ENCODE measurements around the gene CPXM2.

GRCh38 chr10:123742751-123743440, 148.7 kb downstream of the CPXM2 start:
- no peak for TF ChIP-seq POLR2A (IDR thresholded peaks at IDR 0.05; ENCODE audit: low read length)
- TF ChIP-seq, protein P1, sequence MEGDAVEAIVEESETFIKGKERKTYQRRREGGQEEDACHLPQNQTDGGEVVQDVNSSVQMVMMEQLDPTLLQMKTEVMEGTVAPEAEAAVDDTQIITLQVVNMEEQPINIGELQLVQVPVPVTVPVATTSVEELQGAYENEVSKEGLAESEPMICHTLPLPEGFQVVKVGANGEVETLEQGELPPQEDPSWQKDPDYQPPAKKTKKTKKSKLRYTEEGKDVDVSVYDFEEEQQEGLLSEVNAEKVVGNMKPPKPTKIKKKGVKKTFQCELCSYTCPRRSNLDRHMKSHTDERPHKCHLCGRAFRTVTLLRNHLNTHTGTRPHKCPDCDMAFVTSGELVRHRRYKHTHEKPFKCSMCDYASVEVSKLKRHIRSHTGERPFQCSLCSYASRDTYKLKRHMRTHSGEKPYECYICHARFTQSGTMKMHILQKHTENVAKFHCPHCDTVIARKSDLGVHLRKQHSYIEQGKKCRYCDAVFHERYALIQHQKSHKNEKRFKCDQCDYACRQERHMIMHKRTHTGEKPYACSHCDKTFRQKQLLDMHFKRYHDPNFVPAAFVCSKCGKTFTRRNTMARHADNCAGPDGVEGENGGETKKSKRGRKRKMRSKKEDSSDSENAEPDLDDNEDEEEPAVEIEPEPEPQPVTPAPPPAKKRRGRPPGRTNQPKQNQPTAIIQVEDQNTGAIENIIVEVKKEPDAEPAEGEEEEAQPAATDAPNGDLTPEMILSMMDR (IDR thresholded peaks at IDR 0.05), result no peak
- TF ChIP-seq, protein P2, sequence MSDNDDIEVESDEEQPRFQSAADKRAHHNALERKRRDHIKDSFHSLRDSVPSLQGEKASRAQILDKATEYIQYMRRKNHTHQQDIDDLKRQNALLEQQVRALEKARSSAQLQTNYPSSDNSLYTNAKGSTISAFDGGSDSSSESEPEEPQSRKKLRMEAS (IDR thresholded peaks at IDR 0.05), result no peak
- TF ChIP-seq, protein P3, sequence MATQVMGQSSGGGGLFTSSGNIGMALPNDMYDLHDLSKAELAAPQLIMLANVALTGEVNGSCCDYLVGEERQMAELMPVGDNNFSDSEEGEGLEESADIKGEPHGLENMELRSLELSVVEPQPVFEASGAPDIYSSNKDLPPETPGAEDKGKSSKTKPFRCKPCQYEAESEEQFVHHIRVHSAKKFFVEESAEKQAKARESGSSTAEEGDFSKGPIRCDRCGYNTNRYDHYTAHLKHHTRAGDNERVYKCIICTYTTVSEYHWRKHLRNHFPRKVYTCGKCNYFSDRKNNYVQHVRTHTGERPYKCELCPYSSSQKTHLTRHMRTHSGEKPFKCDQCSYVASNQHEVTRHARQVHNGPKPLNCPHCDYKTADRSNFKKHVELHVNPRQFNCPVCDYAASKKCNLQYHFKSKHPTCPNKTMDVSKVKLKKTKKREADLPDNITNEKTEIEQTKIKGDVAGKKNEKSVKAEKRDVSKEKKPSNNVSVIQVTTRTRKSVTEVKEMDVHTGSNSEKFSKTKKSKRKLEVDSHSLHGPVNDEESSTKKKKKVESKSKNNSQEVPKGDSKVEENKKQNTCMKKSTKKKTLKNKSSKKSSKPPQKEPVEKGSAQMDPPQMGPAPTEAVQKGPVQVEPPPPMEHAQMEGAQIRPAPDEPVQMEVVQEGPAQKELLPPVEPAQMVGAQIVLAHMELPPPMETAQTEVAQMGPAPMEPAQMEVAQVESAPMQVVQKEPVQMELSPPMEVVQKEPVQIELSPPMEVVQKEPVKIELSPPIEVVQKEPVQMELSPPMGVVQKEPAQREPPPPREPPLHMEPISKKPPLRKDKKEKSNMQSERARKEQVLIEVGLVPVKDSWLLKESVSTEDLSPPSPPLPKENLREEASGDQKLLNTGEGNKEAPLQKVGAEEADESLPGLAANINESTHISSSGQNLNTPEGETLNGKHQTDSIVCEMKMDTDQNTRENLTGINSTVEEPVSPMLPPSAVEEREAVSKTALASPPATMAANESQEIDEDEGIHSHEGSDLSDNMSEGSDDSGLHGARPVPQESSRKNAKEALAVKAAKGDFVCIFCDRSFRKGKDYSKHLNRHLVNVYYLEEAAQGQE (IDR thresholded peaks at IDR 0.05), result no peak
- TF ChIP-seq JUN (IDR thresholded peaks at IDR 0.05), result no peak
- TF ChIP-seq, protein P4, sequence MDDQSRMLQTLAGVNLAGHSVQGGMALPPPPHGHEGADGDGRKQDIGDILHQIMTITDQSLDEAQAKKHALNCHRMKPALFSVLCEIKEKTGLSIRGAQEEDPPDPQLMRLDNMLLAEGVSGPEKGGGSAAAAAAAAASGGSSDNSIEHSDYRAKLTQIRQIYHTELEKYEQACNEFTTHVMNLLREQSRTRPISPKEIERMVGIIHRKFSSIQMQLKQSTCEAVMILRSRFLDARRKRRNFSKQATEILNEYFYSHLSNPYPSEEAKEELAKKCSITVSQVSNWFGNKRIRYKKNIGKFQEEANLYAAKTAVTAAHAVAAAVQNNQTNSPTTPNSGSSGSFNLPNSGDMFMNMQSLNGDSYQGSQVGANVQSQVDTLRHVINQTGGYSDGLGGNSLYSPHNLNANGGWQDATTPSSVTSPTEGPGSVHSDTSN (IDR thresholded peaks at IDR 0.05), result no peak
- TF ChIP-seq HDAC2 (IDR thresholded peaks at IDR 0.05), result no peak
- TF ChIP-seq FOSL2 (IDR thresholded peaks at IDR 0.05), result no peak
- TF ChIP-seq FOSL2 (CRISPR knock-in tag; IDR thresholded peaks at IDR 0.05), result no peak
- TF ChIP-seq RFX5 (IDR thresholded peaks at IDR 0.05), result no peak
- TF ChIP-seq NPAS2 (CRISPR knock-in tag; IDR thresholded peaks at IDR 0.05; ENCODE audit: borderline replicate concordance), result no peak
- no peak for TF ChIP-seq RAD21 (conservative IDR thresholded peaks at IDR 0.05 in 1 of 2, IDR thresholded peaks at IDR 0.05 in 1 of 2)
- TF ChIP-seq SMC3 (IDR thresholded peaks at IDR 0.05), result no peak
- TF ChIP-seq CHD2 (IDR thresholded peaks at IDR 0.05; ENCODE audit: low read length, partially characterized antibody), result no peak
- no peak for TF ChIP-seq EP300 (IDR thresholded peaks at IDR 0.05)
